NCI-H1105 (cell line): ENCODE measurements around the gene BACE2.
A peak's percentile ranks its signal among the peaks of the same experiment; 100 is the strongest.
"Not testable (repeated sequence)": the region's sequence is repeated elsewhere in the genome, so short reads cannot be mapped to it uniquely, and the experiment has no call there.

Experiments
- DNase-seq: peaks from one replicate; lab custom pipeline; 2025; lab: John Stamatoyannopoulos, UW

BACE2 gene

DNA sequence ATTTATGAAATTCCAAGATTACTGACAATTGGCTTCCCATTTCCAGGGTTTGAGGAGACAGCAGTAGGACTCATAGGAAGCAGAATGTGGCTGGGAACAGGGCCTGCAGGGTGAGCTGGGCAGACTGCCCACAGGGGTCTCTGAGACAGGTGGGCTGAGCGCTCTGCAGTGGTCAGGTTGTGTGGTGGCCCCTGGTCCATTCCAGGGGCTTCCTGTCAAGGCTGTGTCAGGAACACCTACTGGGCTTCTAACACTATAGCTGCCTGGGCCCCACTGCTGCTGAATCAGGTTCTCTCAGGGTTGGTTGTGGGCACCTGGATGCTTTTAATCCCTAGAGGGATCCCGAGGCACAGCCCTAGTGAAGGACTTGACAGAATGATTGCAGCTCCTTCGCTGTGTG, 72.1 kb downstream of the BACE2 start:
- no peak for DNase-seq

DNA sequence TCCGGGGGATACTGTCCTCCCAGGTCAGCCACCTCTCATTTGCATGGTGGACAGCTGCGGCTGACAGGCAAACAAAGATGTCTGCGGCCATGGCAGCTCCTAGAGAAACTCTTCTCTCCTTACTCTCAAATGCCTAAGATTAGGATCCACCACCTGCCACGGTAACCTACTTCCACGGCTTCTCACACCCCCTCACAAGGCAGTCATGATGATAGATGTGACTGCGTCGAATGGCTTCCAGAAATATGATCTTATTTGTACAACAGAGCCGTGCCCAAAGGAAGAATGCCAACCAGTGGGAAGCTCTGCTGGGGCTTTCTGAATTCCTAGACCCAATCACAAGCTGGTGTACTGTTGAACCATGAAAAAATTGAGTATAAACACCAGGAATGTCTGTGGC, 73.4 kb downstream of the BACE2 start:
- DNase-seq, result no peak

DNA sequence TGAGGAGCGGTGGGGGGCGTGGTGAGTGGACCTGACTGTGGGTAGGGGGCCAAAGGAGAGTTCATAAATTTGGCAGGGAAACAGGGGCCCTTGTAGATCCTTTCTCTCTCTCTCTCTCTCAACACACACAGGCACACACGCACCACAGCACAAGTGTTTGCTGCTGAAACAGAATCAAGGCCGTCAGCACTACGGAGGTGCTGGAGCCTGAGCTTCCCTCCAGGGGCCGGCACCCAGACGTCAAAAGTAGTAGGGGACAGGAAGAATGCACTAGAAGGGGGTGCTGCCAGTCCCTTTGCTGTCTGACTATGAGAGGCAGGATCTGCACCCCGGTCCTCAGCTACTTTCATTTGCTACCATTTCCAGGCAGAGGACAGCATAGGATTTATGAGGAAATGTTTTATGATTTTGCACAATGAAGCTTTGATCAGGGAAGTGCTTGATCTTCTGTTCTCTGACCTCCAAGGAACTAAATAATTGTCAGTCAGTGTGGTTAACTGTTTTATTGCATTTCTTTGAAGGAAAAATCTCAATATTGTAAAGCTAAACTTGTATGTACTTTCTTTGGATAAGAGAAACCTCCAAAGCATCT, 74.4 kb downstream of the BACE2 start:
- DNase-seq, result no peak

DNA sequence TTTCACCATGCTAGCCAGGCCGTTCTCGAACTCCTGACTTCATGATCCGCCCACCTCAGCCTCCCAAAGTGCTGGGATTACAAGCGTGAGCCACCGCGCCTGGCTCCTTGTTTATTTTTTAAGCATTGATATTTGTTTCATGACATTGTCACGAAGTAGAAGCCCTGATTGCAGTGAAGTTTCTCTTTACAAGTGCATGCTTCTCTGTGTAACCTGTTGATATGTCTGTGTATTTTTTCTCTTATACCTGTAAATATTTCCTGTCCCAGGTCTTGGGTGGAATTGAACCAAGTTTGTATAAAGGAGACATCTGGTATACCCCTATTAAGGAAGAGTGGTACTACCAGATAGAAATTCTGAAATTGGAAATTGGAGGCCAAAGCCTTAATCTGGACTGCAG, 75.1 kb downstream of the BACE2 start:
- no peak for DNase-seq

DNA sequence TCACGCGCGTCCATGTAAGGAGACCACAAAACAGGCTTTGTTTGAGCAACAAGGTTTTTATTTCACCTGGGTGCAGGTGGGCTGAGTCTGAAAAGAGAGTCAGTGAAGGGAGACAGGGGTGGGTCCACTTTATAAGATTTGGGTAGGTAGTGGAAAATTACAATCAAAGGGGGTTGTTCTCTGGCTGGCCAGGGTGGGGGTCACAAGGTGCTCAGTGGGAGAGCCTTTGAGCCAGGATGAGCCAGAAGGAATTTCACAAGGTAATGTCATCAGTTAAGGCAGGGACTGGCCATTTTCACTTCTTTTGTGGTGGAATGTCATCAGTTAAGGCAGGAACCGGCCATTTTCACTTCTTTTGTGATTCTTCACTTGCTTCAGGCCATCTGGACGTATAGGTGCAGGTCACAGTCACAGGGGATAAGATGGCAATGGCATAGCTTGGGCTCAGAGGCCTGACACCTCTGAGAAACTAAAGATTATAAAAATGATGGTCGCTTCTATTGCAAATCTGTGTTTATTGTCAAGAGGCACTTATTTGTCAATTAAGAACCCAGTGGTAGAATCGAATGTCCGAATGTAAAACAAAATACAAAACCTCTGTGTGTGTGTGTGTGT, 76.4 kb downstream of the BACE2 start:
- not testable (repeated sequence) for DNase-seq

DNA sequence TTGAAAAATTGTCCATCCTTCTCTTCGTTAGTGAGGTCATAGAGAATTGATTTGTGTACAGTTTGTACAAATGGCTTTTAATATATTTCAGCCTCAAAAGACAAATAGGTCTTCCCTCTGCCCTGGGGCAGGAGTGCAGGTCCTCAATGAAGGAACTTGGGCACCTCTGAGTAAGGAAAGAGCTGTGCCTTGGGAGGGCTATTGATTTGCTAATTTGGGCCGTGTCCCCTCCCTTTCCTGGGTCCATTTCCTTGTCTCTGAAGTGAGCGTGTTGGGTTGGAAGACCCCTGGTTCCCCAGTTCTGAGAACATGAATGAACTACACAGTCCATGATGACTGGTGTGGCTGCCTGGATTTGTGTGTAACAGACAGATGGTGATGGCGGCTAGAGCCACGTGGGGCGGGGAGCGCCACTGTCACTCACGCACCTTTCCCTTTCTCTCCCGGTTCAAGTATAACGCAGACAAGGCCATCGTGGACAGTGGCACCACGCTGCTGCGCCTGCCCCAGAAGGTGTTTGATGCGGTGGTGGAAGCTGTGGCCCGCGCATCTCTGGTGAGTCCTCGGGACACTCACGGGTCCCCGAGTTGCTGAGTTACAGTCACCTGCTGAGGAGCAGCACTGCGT, 77.7 kb downstream of the BACE2 start:
- no peak for DNase-seq

DNA sequence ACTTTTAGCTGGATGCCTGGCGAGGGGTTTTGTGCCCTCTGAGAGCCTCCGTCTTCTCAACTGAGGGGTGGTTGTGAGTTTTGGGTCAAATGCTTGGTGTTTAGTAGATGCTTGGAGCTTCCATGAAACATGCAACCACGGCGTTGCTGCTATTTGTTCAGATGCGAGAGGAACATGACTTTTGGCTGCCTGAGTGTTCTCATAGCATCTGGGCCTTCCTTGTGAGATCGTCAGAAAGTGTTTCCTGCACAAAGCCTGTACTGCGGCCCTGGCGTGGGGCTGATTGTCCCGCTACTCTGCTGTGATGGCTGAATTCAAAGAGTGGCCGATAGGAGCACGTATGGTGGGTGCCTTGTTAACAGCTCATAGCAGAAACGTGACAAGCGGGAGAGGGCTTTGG, 78.8 kb downstream of the BACE2 start:
- DNase-seq, result no peak

DNA sequence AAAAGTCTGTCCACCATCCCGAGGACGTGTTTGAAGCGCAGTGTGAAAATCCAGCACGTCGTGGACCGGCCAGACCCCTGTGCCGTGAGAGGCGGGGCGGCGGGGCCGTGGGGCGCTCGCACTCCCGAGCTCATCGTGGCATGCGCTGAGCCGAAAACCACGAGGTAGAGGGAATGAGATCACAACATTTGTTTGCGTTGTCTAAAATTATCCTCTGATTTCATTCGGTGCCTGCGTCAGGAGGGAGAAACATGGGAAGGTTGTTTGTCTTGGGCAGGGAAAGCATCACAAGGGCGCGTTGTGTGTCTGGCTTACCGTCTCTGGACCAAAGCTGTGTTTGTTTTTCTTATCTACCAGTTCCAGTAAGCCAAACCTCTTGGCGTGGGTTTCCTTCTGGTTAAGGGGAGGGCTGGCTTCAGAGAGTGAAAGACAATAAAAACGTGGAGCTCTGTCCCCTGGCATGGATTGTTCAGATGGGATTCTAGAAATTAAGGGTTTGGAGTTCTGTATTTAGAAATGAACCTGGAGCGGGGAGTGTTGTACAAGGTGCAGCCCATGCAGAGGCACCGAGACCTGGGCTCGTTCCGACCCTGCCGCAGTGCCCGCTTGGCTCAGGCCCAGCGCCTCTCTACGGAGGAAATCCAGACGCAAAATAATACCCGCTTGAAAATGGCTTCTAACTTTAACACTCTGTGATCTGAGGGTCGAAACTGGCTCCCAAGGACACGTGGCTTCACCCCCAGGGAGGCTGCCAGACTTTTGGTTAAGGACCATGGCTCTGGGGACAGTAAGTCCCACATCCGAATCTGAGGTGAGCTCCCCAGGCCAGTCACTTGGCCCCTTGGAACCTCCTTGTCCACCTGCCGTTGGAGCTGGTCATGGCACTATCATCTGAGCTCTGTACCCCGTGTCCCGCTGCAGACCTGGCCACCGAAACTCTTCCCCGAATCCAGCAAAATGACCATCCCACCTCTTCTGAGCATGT, 79.9 kb downstream of the BACE2 start:
- no peak for DNase-seq

DNA sequence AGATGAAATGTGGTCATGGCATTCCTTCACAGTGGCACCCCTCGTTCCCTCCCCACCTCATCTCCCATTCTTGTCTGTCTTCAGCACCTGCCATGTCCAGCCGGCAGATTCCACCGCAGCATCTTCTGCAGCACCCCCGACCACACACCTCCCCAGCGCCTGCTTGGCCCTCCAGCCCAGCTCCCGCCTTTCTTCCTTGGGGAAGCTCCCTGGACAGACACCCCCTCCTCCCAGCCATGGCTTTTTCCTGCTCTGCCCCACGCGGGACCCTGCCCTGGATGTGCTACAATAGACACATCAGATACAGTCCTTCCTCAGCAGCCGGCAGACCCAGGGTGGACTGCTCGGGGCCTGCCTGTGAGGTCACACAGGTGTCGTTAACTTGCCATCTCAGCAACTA, 81.5 kb downstream of the BACE2 start:
- DNase-seq, result no peak

DNA sequence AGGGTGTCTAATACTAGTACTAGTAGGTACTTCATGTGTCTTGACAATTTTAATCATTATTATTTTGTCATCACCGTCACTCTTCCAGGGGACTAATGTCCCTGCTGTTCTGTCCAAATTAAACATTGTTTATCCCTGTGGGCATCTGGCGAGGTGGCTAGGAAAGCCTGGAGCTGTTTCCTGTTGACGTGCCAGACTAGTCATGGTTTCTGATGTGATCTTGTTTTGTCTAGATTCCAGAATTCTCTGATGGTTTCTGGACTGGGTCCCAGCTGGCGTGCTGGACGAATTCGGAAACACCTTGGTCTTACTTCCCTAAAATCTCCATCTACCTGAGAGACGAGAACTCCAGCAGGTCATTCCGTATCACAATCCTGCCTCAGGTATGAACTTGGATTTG, 82.6 kb downstream of the BACE2 start:
- no peak for DNase-seq

DNA sequence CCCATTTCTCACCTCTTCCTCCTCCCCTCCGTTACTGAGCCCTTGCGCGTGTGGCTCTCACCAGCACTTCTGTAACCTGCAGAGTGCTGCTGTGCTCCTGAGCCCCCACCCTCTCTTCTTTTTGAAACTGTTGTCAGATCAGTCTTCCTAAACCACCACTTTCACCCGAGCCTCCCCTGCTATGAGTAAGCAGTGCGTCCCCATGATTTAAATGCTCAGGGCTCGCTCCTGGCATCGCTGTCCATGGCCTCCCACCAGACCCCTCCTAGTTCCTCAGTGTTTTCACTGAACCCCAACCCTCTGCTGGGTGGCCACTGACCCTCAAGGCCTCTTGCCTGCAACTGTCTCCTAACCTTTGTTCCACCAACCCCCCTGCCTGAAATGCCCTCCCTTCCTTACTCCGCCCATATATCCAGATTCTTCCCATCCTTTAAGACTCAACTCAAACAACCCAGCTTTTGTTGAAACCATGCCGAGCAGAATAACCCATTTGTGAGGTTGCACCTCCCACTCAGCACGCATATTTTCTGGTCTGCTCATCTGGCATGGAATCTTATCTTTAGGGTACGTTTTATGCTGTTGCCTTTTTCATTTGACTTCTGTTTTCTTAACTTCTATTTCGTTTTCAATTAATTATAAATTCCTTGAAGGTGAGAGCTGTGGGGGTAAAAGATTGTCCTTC, 84.1 kb downstream of the BACE2 start:
- DNase-seq, result no peak

DNA sequence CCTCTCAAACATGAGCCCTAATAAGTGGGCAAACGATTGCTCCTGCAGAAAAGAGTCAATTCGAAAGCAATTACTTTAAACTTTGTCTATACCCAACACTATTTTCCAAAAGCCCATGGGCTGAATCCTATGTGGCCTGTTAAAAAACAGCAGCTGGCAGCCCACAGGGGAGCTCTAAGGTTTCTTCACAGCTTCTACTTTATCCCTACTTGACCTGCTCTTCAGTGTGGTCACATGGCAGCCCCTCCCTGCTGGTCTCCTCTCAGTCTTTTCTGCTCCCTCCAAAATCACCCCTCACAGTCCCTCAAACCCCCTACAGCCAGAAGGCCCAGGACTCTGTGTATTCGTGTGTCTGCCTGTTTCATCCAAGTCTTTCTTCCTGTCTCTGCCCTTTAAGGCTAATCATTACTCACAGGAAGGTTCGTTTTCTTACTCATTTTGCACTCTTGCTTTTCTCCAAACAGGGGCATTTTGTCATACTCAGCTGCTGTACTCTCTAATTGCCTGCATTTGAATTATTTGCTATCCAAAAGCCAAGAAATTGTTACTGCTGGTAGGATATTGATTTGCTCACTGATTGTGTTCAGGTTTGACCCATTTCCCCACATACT, 86.2 kb downstream of the BACE2 start:
- no peak for DNase-seq

DNA sequence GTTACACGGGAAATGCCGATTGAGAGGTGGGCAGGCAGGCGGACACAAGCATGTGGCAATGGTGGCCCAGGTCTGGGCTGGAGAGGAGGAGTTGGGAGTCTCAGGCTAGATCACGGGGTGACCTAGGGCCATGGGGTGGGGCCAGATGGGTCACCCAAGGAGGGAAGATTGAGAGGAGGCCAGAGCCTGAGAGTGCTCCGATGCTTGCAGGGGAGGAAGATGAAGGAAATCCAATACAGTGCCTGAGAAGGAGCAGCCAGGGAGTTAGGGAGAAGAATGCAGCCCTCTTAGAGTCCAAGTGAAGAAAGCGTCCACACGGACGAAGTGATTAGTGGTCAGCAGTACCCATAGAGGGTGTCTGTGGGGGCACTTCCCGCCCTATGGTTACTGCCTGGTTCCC, 87.2 kb downstream of the BACE2 start:
- DNase-seq, result no peak

DNA sequence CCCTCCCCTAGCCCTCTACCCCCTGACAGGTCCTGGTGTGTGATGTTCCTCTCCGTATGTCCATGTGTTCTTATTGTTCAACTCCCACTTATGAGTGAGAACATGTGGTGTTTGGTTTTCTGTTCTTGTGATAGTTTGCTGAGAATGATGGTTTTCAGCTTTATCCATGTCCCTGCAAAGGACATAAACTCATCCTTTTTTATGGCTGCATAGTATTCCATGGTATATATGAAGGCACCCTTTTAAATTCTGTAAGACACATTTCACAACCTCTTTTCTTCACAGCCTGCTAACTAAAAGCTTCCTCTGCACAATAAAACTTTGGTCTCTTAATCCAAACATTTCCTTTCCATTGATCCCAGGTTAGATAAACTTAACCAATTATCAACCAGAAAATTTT, 88.3 kb downstream of the BACE2 start:
- not testable (repeated sequence) for DNase-seq

DNA sequence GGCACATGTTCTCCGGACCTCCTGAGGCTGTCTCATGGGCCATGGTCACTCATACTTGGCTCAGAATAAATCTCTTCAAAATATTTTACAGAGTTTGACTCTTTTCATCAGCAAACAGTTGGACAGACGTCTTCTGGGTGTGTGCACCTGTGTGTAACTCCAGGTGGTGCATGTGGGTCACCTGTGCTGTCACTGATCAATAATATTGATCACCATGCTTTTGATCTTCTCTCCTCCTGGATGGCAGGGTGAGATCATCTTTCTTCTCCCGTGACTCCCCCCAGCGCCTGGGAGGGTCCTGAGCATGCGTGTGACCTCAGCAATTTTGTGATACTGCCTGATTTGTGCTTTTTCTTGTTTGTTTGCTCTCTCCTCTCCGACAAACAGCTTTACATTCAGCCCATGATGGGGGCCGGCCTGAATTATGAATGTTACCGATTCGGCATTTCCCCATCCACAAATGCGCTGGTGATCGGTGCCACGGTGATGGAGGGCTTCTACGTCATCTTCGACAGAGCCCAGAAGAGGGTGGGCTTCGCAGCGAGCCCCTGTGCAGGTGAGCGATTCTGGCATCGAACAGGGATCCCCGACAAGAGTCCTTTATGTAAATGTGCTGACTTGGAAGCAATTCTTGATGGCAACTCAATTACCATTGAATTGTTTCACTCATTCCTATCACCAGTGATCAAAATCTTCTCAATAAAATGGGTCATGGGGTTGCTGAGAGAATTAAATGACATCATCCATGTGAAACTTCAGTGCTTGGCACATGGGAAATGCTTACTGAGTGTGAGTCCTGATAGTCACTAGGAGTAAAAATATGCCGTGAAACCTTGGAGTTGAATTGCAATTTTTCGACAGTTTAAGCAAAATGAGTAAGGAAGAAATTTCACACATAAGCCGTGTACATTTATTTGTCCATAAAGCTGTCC, 89.1 kb downstream of the BACE2 start:
- no peak for DNase-seq

DNA sequence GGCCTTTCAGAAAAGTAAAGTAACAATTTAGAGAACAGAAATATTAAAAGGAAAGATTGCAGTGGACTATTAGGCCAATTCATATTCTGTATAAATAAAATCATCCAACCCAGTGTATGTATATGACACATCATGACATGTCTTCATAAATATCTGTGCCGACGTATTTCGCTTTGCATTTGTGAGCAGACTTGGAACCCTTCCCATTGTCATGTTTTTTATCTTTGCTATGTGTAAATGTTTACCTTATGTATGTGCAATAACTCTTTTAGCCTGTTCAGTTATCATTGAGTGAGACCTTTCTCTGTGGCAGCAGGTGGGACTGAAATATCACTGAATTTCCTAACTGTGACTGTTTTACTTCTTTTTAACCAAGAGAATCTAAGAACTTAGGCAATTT, 90.7 kb downstream of the BACE2 start:
- peak; percentile 9 for DNase-seq

DNA sequence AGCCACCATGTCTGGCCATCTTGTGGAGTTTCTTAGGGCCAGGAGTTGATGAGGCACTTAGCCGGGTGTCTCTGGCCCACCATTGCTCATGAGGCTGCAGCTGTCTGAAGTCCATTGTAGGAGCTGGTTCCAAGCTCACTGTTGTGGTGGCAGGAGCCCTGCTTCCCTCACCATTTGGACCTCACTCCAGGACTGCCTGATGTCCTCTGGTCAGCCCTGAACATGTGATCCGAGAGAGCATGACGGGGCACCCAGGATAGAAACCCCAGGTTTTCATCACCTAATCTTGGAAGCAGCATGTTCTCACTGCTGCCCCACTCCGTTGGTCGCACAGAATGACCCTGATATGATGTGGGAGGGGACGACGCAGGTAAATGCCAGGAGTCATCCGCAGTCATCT, 92.5 kb downstream of the BACE2 start:
- DNase-seq, result no peak

DNA sequence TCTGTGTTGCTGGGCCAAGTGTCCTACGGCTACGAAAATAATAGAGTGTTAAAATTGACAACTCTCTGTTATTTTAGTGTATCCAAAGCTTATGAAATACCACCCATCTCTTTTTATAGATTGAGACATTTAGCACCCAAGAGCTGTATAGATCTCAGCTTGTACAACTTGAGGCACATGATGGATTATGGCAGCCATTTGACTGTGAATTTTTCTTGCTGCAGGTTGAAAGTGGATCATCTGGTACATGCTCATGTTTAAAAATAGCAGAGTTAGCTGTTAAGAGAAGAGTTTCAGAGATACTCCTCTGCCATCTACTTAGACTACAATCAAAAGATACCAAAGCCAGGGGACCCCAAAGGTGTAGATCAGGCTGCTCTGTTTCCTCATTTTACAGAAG, 99.4 kb downstream of the BACE2 start:
- no peak for DNase-seq

DNA sequence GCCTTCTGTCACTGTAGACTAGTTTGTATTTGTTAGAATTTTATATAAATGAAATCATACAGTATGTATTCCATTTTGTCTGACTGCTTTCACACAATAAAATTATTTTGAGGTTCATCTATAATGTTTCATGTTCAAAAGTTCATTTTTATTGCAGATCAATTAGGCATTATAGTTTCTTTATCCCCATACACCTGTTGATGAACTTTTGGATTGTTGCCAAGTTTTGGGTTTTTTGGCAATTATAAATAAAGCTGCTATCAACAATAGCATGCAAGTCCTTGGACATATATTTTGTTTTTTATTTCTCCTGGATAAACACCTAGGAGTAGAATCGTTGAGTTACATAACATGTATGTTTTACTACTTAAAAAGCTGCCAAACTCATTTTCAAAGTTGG, 101.6 kb downstream of the BACE2 start:
- peak; percentile 6 for DNase-seq

DNA sequence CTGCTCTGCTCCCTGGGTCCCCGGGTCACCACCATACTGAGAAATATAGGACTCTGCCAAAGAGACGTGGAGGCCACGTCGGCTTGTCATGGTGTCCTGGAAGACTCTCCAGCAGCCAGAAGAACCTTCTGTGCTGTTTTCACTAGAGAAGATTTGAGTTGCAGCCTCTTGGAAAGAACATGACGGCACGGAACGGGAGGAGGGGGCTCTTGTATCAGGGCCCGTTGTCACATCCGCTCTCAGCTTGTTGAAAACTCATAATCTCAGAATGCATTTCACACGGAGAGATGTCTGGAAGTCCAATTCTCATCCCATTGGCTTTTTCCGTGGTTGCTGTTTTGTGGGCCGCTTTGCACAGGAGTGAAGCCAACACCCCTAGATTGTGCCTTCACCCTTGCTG, 109.2 kb downstream of the BACE2 start:
- no peak for DNase-seq

DNA sequence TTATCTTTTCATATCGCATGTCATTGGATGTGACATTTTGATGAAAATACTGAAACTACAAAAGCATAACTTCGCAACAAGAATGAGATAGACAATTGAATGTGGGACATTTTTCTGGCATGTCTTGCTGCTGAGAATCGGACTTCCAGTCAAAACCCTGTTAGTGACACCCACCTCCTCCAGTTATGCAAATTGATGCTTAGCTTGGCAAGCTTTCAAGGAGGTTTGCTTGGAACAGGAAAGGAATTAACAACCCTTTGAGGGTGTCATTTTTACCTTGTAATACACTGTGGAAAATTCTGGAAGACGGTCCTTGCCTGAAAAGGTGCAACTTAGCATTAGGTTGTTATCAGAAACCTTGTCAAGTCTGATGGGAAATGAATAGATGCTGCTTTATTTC, 109.9 kb downstream of the BACE2 start:
- DNase-seq, result no peak
